Middle frontal gyrus (tissue), 1 donor: ENCODE data around the gene SLC2A9.
"Not testable (repeated sequence)": the region's sequence is repeated elsewhere in the genome, so short reads cannot be mapped to it uniquely, and the experiment has no call there.

ENCODE experiments used
- DNase-seq: peaks from one replicate; pipeline ENCODE4 v3.0.0-alpha.2; 2015; ENCODE audit warnings: low spot score; ENCODE audit errors: extremely low spot score

The SLC2A9 gene

GRCh38 chr4:9927341-9928007 is 93.8 kb downstream of the SLC2A9 start:
- no peak for DNase-seq

GRCh38 chr4:9926586-9926985 is 94.7 kb downstream of the SLC2A9 start:
- DNase-seq: no peak

DNA sequence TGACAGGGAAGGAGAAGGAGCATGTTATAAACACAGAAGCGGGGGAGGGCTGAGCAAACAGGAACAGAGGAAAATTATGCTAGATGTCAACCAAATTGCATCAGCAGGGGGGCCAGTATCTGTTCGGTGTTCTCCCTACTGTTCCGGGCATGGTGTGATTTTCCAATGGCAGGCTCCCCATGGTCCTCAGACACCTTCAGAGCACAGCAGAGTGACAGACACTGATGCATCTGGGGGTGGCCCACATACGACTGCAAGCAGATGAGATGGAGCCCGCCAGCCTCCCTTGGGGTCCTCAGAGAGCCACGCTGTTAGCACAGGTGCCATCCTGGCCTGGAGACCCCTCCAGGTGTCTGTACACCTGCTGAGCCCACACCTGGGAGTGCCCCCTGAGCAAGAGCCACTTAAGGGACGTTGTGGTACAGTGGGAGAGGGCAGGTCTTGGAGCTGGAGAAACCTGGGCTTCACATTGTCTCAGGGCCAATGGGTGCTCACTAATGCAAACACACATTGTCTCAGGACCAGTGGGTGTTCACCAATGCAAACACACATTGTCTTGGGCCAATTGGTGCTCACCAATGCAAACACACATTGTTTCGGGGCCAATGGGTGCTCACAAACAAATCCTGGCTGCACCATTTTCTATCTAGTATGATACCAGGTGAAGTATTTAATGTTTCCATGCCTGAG is 95.4 kb downstream of the SLC2A9 start:
- no peak for DNase-seq

GRCh38 chr4:9924750-9925149 is 96.5 kb downstream of the SLC2A9 start:
- no peak for DNase-seq

- DNase-seq: no peak
Measured at GRCh38 chr4:9923195-9923812, 98.0 kb downstream of the SLC2A9 start.

DNA sequence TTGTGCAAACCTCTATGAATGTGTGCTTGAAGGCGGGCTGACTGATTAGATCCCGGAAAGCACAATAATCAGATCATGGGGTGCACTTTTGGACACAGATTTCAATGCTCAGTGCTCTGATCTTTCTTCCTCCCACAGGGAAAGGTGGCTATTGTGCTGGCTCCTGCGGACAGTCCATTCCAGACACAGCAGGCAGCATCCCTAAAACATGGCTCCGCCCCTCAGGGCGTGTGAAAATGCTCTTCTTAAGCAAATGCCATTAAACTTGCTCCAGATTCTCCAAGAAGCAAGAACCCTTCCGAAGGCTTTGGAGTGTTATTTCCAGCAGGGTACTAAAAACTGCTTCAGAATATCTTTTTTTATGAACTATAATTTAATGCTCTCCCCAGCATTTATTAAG is 100.0 kb downstream of the SLC2A9 start:
- no peak for DNase-seq

DNA sequence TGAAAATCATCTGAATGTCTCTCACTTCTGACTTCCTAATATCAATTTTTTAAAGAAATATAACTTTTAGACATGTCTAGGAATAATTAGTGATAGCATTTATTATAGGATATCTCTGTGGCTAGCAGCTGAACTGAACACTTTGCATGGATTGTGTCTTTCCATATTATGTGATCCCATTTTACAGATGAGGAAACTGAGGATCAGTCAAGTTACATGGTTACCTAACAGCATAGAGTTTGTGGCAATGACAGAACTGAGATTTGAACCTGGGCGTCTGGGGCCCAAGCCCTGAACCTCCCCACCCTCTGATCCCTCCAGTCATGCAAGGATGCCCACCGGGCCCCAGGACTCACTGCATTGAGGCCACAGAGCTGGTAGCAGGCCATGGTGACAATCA is 101.3 kb downstream of the SLC2A9 start:
- DNase-seq: no peak

DNA sequence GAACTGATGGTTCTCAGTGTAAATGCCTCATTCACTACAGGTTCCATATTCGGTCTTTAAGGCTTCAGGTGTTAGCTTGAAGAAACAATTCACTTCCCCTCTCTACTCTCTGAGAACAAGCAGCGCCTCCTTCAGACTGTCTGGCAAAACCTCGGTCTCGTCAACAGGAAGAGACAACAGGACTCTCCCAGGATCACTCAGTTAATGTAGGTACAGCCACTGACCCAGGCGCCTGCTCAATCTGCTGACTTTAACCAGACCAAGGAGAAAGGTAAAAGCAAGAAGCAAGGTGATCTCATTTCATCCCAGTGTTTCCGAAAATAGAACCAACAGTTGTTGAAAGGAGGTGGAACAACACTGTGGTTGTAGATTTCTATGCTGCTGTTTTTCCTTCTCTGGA is 102.2 kb downstream of the SLC2A9 start:
- no peak for DNase-seq

- no peak for DNase-seq
Measured at GRCh38 chr4:9918484-9918883, 102.8 kb downstream of the SLC2A9 start.

- DNase-seq: no peak
Measured at GRCh38 chr4:9916937-9917336, 104.4 kb downstream of the SLC2A9 start.

DNA sequence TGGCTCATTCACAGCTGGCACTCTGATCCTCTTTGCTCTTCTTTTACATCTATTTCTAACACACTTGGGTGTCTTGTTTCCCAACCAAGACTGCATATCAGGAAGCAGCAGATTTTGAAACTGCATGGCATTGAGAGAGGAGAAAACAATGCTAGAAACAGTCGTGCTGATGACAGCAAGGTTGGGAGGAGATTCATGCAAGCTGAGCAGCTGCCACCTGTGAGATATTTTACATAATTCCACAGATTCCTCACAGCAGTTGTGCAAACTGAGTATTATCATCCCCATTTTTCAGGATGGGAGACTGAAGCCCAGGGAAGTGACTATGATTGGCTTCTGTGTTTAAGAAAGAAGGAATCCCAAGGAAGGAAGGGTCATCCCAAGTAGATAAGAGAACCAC is 105.0 kb downstream of the SLC2A9 start:
- no peak for DNase-seq

DNA sequence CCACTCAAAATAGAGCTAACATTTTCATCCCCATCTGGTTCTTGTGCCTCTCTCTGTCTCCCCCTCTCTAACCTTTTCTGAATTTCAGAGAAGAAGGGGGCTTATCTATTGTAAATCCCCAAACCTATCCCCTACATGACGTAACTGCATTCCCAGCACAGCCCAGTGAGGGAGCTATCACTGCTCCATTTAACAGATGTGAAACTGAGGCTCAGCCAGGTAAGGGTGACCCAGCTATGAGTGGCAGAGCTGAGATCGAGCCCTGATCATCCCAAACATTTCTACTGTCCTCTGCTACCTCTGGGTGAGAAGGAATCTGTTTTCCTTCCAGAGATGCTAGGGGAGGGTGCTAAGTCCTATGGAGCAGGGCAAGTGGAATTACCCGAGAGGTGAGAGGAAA is 107.5 kb downstream of the SLC2A9 start:
- DNase-seq: no peak

GRCh38 chr4:9906996-9907395 is 114.3 kb downstream of the SLC2A9 start:
- DNase-seq: no peak

DNA sequence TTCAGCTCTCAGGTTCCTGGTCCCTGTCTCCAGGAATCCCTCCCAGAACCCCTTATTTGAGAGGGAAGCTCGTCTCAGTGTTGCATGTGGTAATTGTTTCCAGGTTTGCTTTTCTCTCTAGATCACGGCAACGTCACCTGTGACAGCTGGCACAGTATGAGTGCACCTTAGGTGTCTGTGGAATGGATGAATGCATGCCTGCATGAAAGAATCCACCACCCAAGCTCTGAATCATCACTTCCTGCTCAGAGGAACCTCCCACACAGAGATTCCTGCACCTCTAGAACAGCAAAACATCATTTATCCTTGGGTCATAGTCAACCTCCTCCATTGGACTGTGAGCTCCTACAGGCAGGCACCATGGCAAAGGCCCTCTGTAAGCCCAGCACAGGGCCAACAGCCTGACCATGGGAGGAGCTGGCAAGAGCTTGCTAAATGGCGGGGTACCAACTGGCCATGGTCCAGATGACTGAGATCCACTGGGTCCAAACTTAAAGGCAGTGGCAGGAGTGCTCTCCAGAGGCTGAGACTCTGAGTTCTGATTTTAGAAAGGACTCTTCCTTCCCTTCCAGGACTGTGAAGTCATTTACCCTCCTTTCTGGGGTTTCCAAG is 116.2 kb downstream of the SLC2A9 start:
- no peak for DNase-seq

DNA sequence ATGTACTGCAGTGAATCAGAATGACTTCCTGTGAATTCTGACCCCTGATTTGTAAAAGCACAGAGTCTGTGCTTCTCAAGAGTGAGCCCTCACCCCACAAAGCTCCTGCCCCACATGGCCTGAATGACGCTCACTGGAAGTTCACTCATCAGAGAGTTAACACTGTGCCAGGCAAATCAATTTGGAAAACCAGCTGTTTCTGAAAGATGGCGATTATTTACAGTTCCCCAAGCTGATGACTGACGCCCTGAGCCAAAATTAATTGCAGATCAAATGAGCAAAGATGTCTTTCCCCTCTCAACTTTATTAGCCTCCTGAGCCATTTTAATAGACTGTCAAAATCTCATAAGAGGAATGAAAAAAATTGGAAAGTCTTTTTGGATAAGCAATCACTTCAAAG is 118.0 kb downstream of the SLC2A9 start:
- no peak for DNase-seq

GRCh38 chr4:9901257-9901656 is 120.0 kb downstream of the SLC2A9 start:
- DNase-seq: no peak

GRCh38 chr4:9900633-9901032 is 120.7 kb downstream of the SLC2A9 start:
- not testable (repeated sequence) for DNase-seq

GRCh38 chr4:9899306-9900055 is 121.8 kb downstream of the SLC2A9 start:
- no peak for DNase-seq

- no peak for DNase-seq
Measured at GRCh38 chr4:9898596-9899305, 122.5 kb downstream of the SLC2A9 start.

DNA sequence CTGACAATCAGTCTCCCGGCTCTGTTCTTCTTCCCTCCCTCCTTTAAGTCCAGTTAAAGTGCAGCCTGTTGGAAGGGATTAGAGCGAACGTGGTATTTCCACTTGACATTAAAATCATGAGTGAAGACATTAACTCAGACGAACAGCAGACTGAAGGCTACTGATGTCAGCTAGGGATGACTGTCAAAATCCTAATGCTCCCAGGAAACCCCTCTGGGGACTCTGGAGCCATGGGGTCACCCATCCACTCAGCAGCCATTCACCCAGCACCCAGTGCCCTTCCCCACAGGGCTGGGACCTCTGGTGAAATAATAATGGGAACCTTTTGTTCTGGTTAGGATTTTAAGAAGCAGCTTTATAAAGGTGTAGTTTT is 126.0 kb downstream of the SLC2A9 start:
- no peak for DNase-seq
